ENCODE data around the gene GALNT17.

Gene GALNT17

GRCh38 chr7:71752171-71752935 is 620.4 kb downstream of the GALNT17 start:
- Histone ChIP-seq H3K36me3 (replicated peaks; ENCODE audit: low read depth, low read length) (no peaks in the 10 kb centered on the region), H3K9me3 (ENCODE audit: insufficient read depth, low read length) (no peaks in the 10 kb centered on the region), H3K27me3 (ENCODE audit: low read depth, low read length) (no peaks in the 10 kb centered on the region), H3K4me2 (ENCODE audit: low read length) (no peak overlapping the region), H2AFZ (ENCODE audit: low read depth, low read length) (no peak overlapping the region), H3K9ac (ENCODE audit: low read length) (no peak overlapping the region), H3K27ac (ENCODE audit: low read length) (no peak overlapping the region), H3K4me3 (ENCODE audit: low read length) (no peak overlapping the region), H3K79me2 (ENCODE audit: low read length) (no peaks in the 10 kb centered on the region), H3K4me1 (ENCODE audit: low read length) (no peaks in the 10 kb centered on the region), H4K20me1 (ENCODE audit: insufficient read depth, low read length) (no peaks in the 10 kb centered on the region)
- no peak for TF ChIP-seq CTCF (IDR thresholded peaks at IDR 0.05; ENCODE audit: low read depth, low read length)
- TF ChIP-seq EZH2phosphoT487 (IDR thresholded peaks at IDR 0.05; ENCODE audit: low read depth), result no peak

GRCh38 chr7:71753236-71753635 is 621.3 kb downstream of the GALNT17 start:
- no peak overlapping the region for H3K4me3 ChIP-seq (ENCODE audit: low read length)
- H3K9ac ChIP-seq (ENCODE audit: low read length), result no peak overlapping the region
- H3K27me3 ChIP-seq (ENCODE audit: low read depth, low read length), result no peaks in the 10 kb centered on the region
- no peaks in the 10 kb centered on the region for H3K4me1 ChIP-seq (ENCODE audit: low read length)
- no peaks in the 10 kb centered on the region for H4K20me1 ChIP-seq (ENCODE audit: insufficient read depth, low read length)
- H3K79me2 ChIP-seq (ENCODE audit: low read length), result no peaks in the 10 kb centered on the region
- H2AFZ ChIP-seq (ENCODE audit: low read depth, low read length), result no peak overlapping the region
- H3K36me3 ChIP-seq (replicated peaks; ENCODE audit: low read depth, low read length), result no peaks in the 10 kb centered on the region
- no peak overlapping the region for H3K4me2 ChIP-seq (ENCODE audit: low read length)
- TF ChIP-seq CTCF (IDR thresholded peaks at IDR 0.05; ENCODE audit: low read depth, low read length) (no peak), EZH2phosphoT487 (IDR thresholded peaks at IDR 0.05; ENCODE audit: low read depth) (no peak)
- H3K27ac ChIP-seq (ENCODE audit: low read length), result no peak overlapping the region
- no peaks in the 10 kb centered on the region for H3K9me3 ChIP-seq (ENCODE audit: insufficient read depth, low read length)

DNA sequence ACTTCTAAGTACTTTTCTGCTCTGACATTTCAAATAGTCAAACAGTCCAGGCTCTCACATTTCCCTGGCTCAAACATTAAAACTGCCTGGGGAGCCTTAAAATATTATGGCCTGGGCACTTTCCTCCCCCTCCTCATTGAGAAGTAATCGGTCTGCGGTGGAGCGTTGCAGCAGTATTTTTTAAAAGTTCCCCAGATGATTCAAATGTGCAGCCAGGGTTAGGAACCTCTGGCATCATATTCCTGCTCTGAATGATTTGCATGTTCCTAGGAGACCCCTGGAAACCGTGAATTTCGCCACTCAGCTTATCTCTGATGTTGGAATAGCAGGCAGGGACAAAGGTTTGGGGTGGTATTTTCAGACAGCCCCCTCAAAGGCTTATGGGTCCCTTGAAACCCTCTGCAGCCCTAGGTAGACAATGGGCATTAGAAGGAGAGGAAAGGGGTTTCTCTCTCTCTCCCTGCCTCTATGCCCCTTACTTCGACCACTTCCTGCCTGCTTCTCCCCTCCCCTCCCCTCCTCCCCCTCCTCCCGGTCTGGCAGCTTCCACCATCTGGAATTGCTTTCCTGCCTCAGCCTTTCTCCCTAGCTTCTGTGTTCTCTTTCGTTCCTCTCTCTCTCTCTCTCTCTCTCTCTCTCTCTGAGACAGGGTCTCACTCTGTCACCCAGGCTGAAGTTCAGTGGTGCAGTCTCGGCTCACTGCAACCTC is 622.2 kb downstream of the GALNT17 start:
- no peak overlapping the region for H3K27ac ChIP-seq (ENCODE audit: low read length)
- H3K4me1 ChIP-seq (ENCODE audit: low read length), result no peaks in the 10 kb centered on the region
- no peak overlapping the region for H3K9ac ChIP-seq (ENCODE audit: low read length)
- H4K20me1 ChIP-seq (ENCODE audit: insufficient read depth, low read length), result no peaks in the 10 kb centered on the region
- H3K4me3 ChIP-seq (ENCODE audit: low read length), result no peak overlapping the region
- H3K4me2 ChIP-seq (ENCODE audit: low read length), result no peak overlapping the region
- no peaks in the 10 kb centered on the region for H3K9me3 ChIP-seq (ENCODE audit: insufficient read depth, low read length)
- H2AFZ ChIP-seq (ENCODE audit: low read depth, low read length), result no peak overlapping the region
- no peaks in the 10 kb centered on the region for H3K36me3 ChIP-seq (replicated peaks; ENCODE audit: low read depth, low read length)
- H3K79me2 ChIP-seq (ENCODE audit: low read length), result no peaks in the 10 kb centered on the region
- H3K27me3 ChIP-seq (ENCODE audit: low read depth, low read length), result no peaks in the 10 kb centered on the region
- TF ChIP-seq EZH2phosphoT487 (IDR thresholded peaks at IDR 0.05; ENCODE audit: low read depth), result no peak
- no peak for TF ChIP-seq CTCF (IDR thresholded peaks at IDR 0.05; ENCODE audit: low read depth, low read length)

DNA sequence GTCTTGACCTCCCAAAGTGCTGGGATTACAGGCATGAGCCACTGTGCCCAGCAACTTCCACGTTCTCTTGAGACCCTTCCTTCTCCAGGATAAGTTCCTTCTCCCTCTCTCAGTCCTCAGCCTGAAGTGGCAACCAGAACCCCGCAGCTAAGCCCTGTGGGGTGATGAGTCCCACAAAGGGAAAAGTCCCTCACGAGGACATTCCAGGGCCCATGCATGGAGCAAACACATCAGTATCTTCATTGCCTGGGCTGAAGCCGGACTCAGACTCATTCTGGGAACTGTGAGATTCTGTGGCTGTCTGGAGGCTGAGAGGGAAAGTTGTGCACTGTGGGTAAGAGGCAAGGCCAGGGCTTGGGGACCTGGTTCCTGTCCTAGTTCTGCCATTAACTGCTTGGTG is 622.9 kb downstream of the GALNT17 start:
- Histone ChIP-seq H3K36me3 (replicated peaks; ENCODE audit: low read depth, low read length) (no peaks in the 10 kb centered on the region), H3K9me3 (ENCODE audit: insufficient read depth, low read length) (no peaks in the 10 kb centered on the region), H2AFZ (ENCODE audit: low read depth, low read length) (no peak overlapping the region), H3K79me2 (ENCODE audit: low read length) (no peaks in the 10 kb centered on the region), H3K4me1 (ENCODE audit: low read length) (no peaks in the 10 kb centered on the region), H3K27ac (ENCODE audit: low read length) (no peak overlapping the region), H3K4me3 (ENCODE audit: low read length) (no peak overlapping the region), H3K9ac (ENCODE audit: low read length) (no peak overlapping the region), H3K27me3 (ENCODE audit: low read depth, low read length) (no peaks in the 10 kb centered on the region), H4K20me1 (ENCODE audit: insufficient read depth, low read length) (no peaks in the 10 kb centered on the region), H3K4me2 (ENCODE audit: low read length) (no peak overlapping the region)
- TF ChIP-seq EZH2phosphoT487 (IDR thresholded peaks at IDR 0.05; ENCODE audit: low read depth) (no peak), CTCF (IDR thresholded peaks at IDR 0.05; ENCODE audit: low read depth, low read length) (no peak)
